NCI-H1105 treated with DMSO at 0.1 percent for 48 hours (cell line): ENCODE results near the gene GART.
"Not testable (repeated sequence)": the region's sequence is repeated elsewhere in the genome, so short reads cannot be mapped to it uniquely, and the experiment has no call there.

ENCODE experiments used
- DNase-seq: peaks from one replicate; lab custom pipeline; 2025; lab: John Stamatoyannopoulos, UW

The GART gene

GRCh38 chr21:33469183-33469582 is 72.7 kb downstream of the GART start:
- DNase-seq, result not testable (repeated sequence)

- no peak for DNase-seq
Observed at GRCh38 chr21:33461538-33462250, 80.2 kb downstream of the GART start.

GRCh38 chr21:33458861-33459260 is 83.1 kb downstream of the GART start:
- DNase-seq, result no peak

GRCh38 chr21:33455686-33456446 is 86.1 kb downstream of the GART start:
- no peak for DNase-seq
